Keratinocyte (primary cell): Measurements from ENCODE around the gene CYP2U1. TPM values are rescaled to one million over a fixed set of nuclear protein-coding genes. Genes with fewer than 3 reads are reported as not detected.

Experiments used
- DNase-seq: peaks from one replicate; pipeline ENCODE4 v3.0.0-alpha.2; 2011; ENCODE audit warnings: low read depth, missing footprints, low spot score
- FAIRE-seq: peaks from 2 replicates; lab custom pipeline; 2011; peaks lifted over from hg19 to GRCh38; lab: Jason Lieb, UNC
- H2AFZ ChIP-seq: 2 replicates; pipeline ENCODE4 v1.6.0; 2012; ENCODE audit warnings: low read length, control low read depth, inconsistent platforms; ENCODE audit not compliant: control insufficient read depth
- H3K27ac ChIP-seq: 2 replicates; pipeline ENCODE4 v1.5.1; 2011; ENCODE audit warnings: low read length; ENCODE audit not compliant: control insufficient read depth, insufficient read depth
- H3K27me3 ChIP-seq: 3 replicates; pipeline ENCODE4 v1.6.0; 2011; ENCODE audit warnings: low read length; ENCODE audit not compliant: control insufficient read depth, insufficient read depth; ENCODE audit errors: extremely low read depth
- H3K36me3 ChIP-seq, 2 experiments: 2 replicates in 1 of 2; 3 replicates in 1 of 2; pipeline ENCODE4 v1.5.1; 2011; ENCODE audit warnings: low read length in 2 of 2, mild to moderate bottlenecking in 1 of 2; ENCODE audit not compliant: control insufficient read depth in 2 of 2, insufficient read depth in 2 of 2; ENCODE audit errors: extremely low read depth in 1 of 2
- H3K4me1 ChIP-seq: 3 replicates; pipeline ENCODE4 v1.5.1; 2011; ENCODE audit warnings: low read length; ENCODE audit not compliant: control insufficient read depth, insufficient read depth; ENCODE audit errors: extremely low read depth
- H3K4me2 ChIP-seq: 3 replicates; pipeline ENCODE4 v1.6.0; 2011; ENCODE audit warnings: low read depth, low read length; ENCODE audit not compliant: control insufficient read depth, insufficient read depth; ENCODE audit errors: extremely low read depth
- H3K4me3 ChIP-seq, 3 experiments: fragments of 200-600 bp in 1 of 3; sonication (generic) in 1 of 3; 2 replicates in 2 of 3; 3 replicates in 1 of 3; pipeline ENCODE4 v1.5.1; 2011 to 2016; ENCODE audit warnings: low read length in 3 of 3, mild to moderate bottlenecking in 3 of 3, control low read depth in 2 of 3, inconsistent platforms in 1 of 3, low read depth in 1 of 3, mixed read lengths in 1 of 3, mixed run types in 1 of 3, moderate library complexity in 1 of 3; ENCODE audit not compliant: control insufficient read depth in 2 of 3, insufficient read depth in 2 of 3; ENCODE audit errors: extremely low read depth in 1 of 3
- H3K79me2 ChIP-seq: 2 replicates; pipeline ENCODE4 v1.6.0; 2012; ENCODE audit warnings: low read length; ENCODE audit not compliant: control insufficient read depth, insufficient read depth
- H3K9ac ChIP-seq: 3 replicates; pipeline ENCODE4 v1.6.0; 2011; ENCODE audit warnings: low read length; ENCODE audit not compliant: control insufficient read depth, insufficient read depth; ENCODE audit errors: extremely low read depth
- H3K9me1 ChIP-seq: 3 replicates; pipeline ENCODE4 v1.6.0; 2011; ENCODE audit warnings: low read length; ENCODE audit not compliant: control insufficient read depth, insufficient read depth; ENCODE audit errors: extremely low read depth
- H3K9me3 ChIP-seq: 2 replicates; pipeline ENCODE4 v1.5.1; 2012; ENCODE audit warnings: low read depth, low read length; ENCODE audit not compliant: control insufficient read depth
- H4K20me1 ChIP-seq: 3 replicates; pipeline ENCODE4 v1.6.0; 2011; ENCODE audit warnings: low read length; ENCODE audit not compliant: control insufficient read depth, insufficient read depth; ENCODE audit errors: extremely low read depth
- EZH2 ChIP-seq: IDR thresholded peaks from one replicate; pipeline ENCODE4 v1.6.1; 2012; ENCODE audit warnings: inconsistent platforms, mild to moderate bottlenecking, low read length, moderate library complexity
- dilution Hi-C: fragments of 300-500 bp; cut with MboI; formaldehyde crosslinking; loops from one replicate; pipeline ENCODE4 v1.7.0; 2020; ENCODE audit warnings: low sequenced_read_pairs; ENCODE audit not compliant: extremely low pct_ligation_motif_present
- polyA plus RNA-seq, 5 experiments: library from polyadenylated mRNA; depleted of rRNA in 3 of 5; stranded (reverse) in 3 of 5; stranded (forward) in 1 of 5; unstranded in 1 of 5; fragments of >200 nt; gene quantifications; 1 replicate in 1 of 5; 2 replicates in 3 of 5; 3 replicates in 1 of 5; pipeline versions ENCODE4 v1.2.1 to v1.2.3, GENCODE V29; 2011 to 2012; ENCODE audit warnings: missing spikeins in 2 of 5, low read depth in 1 of 5, low replicate concordance in 1 of 5
- TF ChIP-seq, protein P1 (sequence below), 3 experiments: IDR thresholded peaks in 1 of 3; conservative IDR thresholded peaks in 1 of 3; optimal IDR thresholded peaks in 1 of 3; 2 replicates in 2 of 3; 3 replicates in 1 of 3; pipeline versions ENCODE3 to v1.5.1; 2011; ENCODE audit warnings: low read length in 3 of 3, mild to moderate bottlenecking in 3 of 3, moderate library complexity in 2 of 3, control low read depth in 1 of 3, inconsistent platforms in 1 of 3; ENCODE audit not compliant: insufficient read depth in 2 of 3; ENCODE audit errors: extremely low read depth in 1 of 3

CYP2U1 gene
- polyA plus RNA-seq, 1 donor (not counting 4 experiments of a cell fraction or from before 2014, with no cell fraction given) = 3.4 TPM

DNA sequence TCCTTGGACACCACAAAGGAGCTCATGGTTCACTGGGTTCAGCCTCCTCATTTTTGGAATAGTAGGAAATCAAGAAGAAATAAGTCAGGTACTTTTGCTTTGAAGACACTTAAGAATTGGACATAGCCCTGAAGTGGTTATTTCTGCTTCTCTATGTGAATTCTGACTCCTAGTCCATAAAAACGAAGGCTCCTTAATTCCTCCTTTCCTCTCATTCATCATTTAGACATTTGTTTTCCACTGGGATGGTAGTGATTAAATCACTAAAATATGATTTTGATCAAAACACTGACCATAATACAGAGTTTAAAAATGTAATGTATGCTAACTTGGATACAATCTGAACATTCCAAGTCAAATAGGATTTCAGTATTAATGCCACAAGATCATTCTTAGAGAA is 34.7 kb upstream of the CYP2U1 start:
- H3K9ac ChIP-seq = peak overlapping the region; percentile 75
- TF ChIP-seq, protein P1, sequence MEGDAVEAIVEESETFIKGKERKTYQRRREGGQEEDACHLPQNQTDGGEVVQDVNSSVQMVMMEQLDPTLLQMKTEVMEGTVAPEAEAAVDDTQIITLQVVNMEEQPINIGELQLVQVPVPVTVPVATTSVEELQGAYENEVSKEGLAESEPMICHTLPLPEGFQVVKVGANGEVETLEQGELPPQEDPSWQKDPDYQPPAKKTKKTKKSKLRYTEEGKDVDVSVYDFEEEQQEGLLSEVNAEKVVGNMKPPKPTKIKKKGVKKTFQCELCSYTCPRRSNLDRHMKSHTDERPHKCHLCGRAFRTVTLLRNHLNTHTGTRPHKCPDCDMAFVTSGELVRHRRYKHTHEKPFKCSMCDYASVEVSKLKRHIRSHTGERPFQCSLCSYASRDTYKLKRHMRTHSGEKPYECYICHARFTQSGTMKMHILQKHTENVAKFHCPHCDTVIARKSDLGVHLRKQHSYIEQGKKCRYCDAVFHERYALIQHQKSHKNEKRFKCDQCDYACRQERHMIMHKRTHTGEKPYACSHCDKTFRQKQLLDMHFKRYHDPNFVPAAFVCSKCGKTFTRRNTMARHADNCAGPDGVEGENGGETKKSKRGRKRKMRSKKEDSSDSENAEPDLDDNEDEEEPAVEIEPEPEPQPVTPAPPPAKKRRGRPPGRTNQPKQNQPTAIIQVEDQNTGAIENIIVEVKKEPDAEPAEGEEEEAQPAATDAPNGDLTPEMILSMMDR (optimal IDR thresholded peaks at IDR 0.05 in 1 of 3, IDR thresholded peaks at IDR 0.05 in 1 of 3, conservative IDR thresholded peaks at IDR 0.05 in 1 of 3; ENCODE audit: extremely low read depth in 1 of 3, insufficient read depth in 2 of 3, low read length in 3 of 3) = no peak
- TF ChIP-seq EZH2 = no peak
- H3K9me1 ChIP-seq = no peaks in the 10 kb centered on the region
- H3K9me3 ChIP-seq = no peaks in the 10 kb centered on the region
- no peak for DNase-seq
- FAIRE-seq = no peak
- H3K27ac ChIP-seq = peak overlapping the region; percentile 95
- H3K4me2 ChIP-seq = peak overlapping the region; percentile 83
- dilution Hi-C loops = no loop called here
- H2AFZ ChIP-seq = peak overlapping the region; percentile 38
- H3K4me3 ChIP-seq = peak overlapping the region in 2 of 3 experiments; percentile 52 to 59
- peaks cover 2 to 7% of the 10 kb centered on the region in 2 experiments for H3K36me3 ChIP-seq
- H3K79me2 ChIP-seq = peaks cover 2% of the 10 kb centered on the region
- H3K4me1 ChIP-seq = peaks cover 50% of the 10 kb centered on the region
- H4K20me1 ChIP-seq = no peaks in the 10 kb centered on the region
- no peaks in the 10 kb centered on the region for H3K27me3 ChIP-seq

DNA sequence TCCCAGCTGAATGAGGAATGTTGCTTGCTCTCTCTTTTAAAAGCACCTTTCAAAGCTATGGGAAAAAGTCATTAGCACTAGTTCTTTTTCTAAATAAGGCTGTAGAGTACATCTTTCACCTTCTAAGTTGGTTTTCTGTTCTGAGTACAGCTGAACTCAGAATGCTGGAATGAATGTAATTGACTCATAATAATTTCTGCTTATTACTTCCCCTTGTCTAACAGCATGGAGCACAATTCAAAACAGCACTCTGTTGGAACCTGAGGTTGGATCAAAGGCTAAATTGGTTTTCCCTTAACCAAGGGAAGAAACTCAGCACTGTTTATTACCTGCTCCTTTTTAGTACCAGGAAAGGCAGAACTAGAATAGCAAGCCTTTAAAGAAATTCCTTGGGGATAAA is 33.5 kb upstream of the CYP2U1 start:
- no peak for TF ChIP-seq EZH2
- TF ChIP-seq, protein P1 (optimal IDR thresholded peaks at IDR 0.05 in 1 of 3, IDR thresholded peaks at IDR 0.05 in 1 of 3, conservative IDR thresholded peaks at IDR 0.05 in 1 of 3; ENCODE audit: extremely low read depth in 1 of 3, insufficient read depth in 2 of 3, low read length in 3 of 3) = no peak
- peaks cover 2% of the 10 kb centered on the region for H3K79me2 ChIP-seq
- no peak overlapping the region for H3K27ac ChIP-seq
- no peak overlapping the region for H3K4me3 ChIP-seq
- no peaks in the 10 kb centered on the region for H3K9me3 ChIP-seq
- no peak overlapping the region for H2AFZ ChIP-seq
- peaks cover 2 to 7% of the 10 kb centered on the region in 2 experiments for H3K36me3 ChIP-seq
- no peaks in the 10 kb centered on the region for H3K27me3 ChIP-seq
- no peaks in the 10 kb centered on the region for H4K20me1 ChIP-seq
- FAIRE-seq (no peak), DNase-seq (no peak)
- dilution Hi-C loops = no loop called here
- H3K4me1 ChIP-seq = peaks cover 43% of the 10 kb centered on the region
- H3K4me2 ChIP-seq = no peak overlapping the region
- H3K9ac ChIP-seq = no peak overlapping the region
- no peaks in the 10 kb centered on the region for H3K9me1 ChIP-seq
